Thymus (tissue), 11 donors: ENCODE measurements around the gene RGCC. TPM values are rescaled to one million over a fixed set of nuclear protein-coding genes. Genes with fewer than 3 reads are reported as not detected.
"Not testable (repeated sequence)": the region's sequence is repeated elsewhere in the genome, so short reads cannot be mapped to it uniquely, and the experiment has no call there.

ENCODE experiments used
- DNase-seq, 9 donors: peaks; one replicate each; pipeline ENCODE4 v3.0.0-alpha.2; 2013; ENCODE audit warnings: low spot score in 9 of 9, low read depth in 6 of 9, missing footprints in 1 of 9
- H3K27ac ChIP-seq, 2 donors: one replicate each; pipeline ENCODE4 v1.5.1; 2013; ENCODE audit warnings: control low read depth in 1 of 2, low read depth in 1 of 2, low read length in 1 of 2, mild to moderate bottlenecking in 1 of 2, moderate library complexity in 1 of 2
- H3K27me3 ChIP-seq, 2 donors: one replicate each; pipeline ENCODE4 v1.5.1; 2013; ENCODE audit warnings: low read length in 1 of 2; ENCODE audit not compliant: control insufficient read depth in 2 of 2, insufficient read depth in 1 of 2
- H3K36me3 ChIP-seq, 2 donors: one replicate each; pipeline ENCODE4 v1.5.1; 2013; ENCODE audit warnings: low read length in 1 of 2, mild to moderate bottlenecking in 1 of 2, moderate library complexity in 1 of 2; ENCODE audit not compliant: control insufficient read depth in 2 of 2, insufficient read depth in 2 of 2
- H3K4me1 ChIP-seq, 2 donors: one replicate each; pipeline ENCODE4 v1.5.1; 2013; ENCODE audit warnings: low read length in 2 of 2; ENCODE audit not compliant: control insufficient read depth in 2 of 2, insufficient read depth in 2 of 2
- H3K4me3 ChIP-seq, 2 donors: one replicate each; pipeline ENCODE4 v1.5.1; 2013; ENCODE audit warnings: low read length in 2 of 2, control low read depth in 1 of 2, mild to moderate bottlenecking in 1 of 2
- H3K9me3 ChIP-seq, 2 donors: one replicate each; pipeline ENCODE4 v1.5.1; 2013; ENCODE audit warnings: low read length in 1 of 2, mild to moderate bottlenecking in 1 of 2; ENCODE audit not compliant: control insufficient read depth in 2 of 2, insufficient read depth in 1 of 2
- WGBS: extraction: QIAGEN DNeasy Blood & Tissue Kit; methylation state at CpG from one replicate; pipeline ENCODE4 v1.1.7; 2013; 5-methylcytosine and 5-hydroxymethylcytosine counted together
- polyA plus RNA-seq: library from polyadenylated mRNA; stranded (reverse); fragments of 200-250 nt; gene quantifications from one replicate; pipeline ENCODE4 v1.2.3, GENCODE V29; 2013
- total RNA-seq: library from RNA; stranded (reverse); fragments of 120-200 nt; gene quantifications from one replicate; pipeline ENCODE4 v1.2.4, GENCODE V29; 2013
- donor health status: healthy.

RGCC gene
- total and polyA plus RNA-seq, 2 donors = 50.1 to 120 TPM

DNA sequence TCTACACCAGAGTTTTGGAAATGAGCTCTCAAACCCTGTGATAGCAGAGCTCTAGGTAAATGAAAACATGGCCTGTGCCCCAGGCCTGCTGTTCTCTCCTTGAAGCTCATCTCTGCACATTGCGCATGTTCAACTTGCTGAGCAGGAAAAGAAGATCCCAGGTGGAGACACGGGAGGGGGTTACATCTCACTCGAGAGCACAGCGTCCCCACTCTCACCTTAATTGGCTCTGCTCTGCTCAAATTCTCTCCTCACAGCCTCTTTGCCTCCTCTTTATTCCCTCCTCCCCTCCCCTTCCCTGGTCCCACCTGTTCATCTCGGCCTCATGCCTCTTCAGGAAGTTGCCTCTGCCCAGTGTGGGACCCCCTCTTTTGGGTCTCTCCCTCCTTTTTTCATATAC is 44.7 kb downstream of the RGCC start:
- H3K27me3 ChIP-seq = no peaks in the 10 kb centered on the region
- H3K9me3 ChIP-seq = peaks cover 0 to 5% of the 10 kb centered on the region in 2 donors
- WGBS = 46% methylated on average over 5 of the region's 5 CpGs
- no peak overlapping the region for H3K4me3 ChIP-seq
- peak overlapping the region; percentile 90 to 98 for H3K27ac ChIP-seq
- peak in 3 of 9 donors; percentile 44 to 70 (median 48) for DNase-seq
- peaks cover 0 to 2% of the 10 kb centered on the region in 2 donors for H3K36me3 ChIP-seq
- peaks cover 48 to 70% of the 10 kb centered on the region in 2 donors for H3K4me1 ChIP-seq

GRCh38 chr13:41502673-41503072 is 45.3 kb downstream of the RGCC start:
- no peak overlapping the region for H3K4me3 ChIP-seq
- 19% methylated on average over 9 of the region's 9 CpGs for WGBS
- peak; percentile 56 to 92 (median 81) for DNase-seq
- peaks cover 0 to 2% of the 10 kb centered on the region in 2 donors for H3K36me3 ChIP-seq
- H3K9me3 ChIP-seq = peaks cover 0 to 5% of the 10 kb centered on the region in 2 donors
- peaks cover 44 to 64% of the 10 kb centered on the region in 2 donors for H3K4me1 ChIP-seq
- H3K27me3 ChIP-seq = no peaks in the 10 kb centered on the region
- H3K27ac ChIP-seq = peak overlapping the region; percentile 53 to 98

GRCh38 chr13:41503356-41503755 is 46.0 kb downstream of the RGCC start:
- H3K36me3 ChIP-seq = peaks cover 0 to 2% of the 10 kb centered on the region in 2 donors
- DNase-seq = no peak
- H3K27me3 ChIP-seq = no peaks in the 10 kb centered on the region
- peaks cover 0 to 5% of the 10 kb centered on the region in 2 donors for H3K9me3 ChIP-seq
- WGBS = 64% methylated on average over 3 of the region's 3 CpGs
- peaks cover 44 to 60% of the 10 kb centered on the region in 2 donors for H3K4me1 ChIP-seq
- no peak overlapping the region for H3K4me3 ChIP-seq
- peak overlapping the region; percentile 64 to 98 for H3K27ac ChIP-seq

- peaks cover 39 to 47% of the 10 kb centered on the region in 2 donors for H3K4me1 ChIP-seq
- H3K9me3 ChIP-seq, H3K4me3 ChIP-seq, H3K27me3 ChIP-seq, DNase-seq, H3K36me3 ChIP-seq, H3K27ac ChIP-seq: not testable (repeated sequence)
These were observed 47.3 kb downstream of the RGCC start for GRCh38 chr13:41504657-41505056.

DNA sequence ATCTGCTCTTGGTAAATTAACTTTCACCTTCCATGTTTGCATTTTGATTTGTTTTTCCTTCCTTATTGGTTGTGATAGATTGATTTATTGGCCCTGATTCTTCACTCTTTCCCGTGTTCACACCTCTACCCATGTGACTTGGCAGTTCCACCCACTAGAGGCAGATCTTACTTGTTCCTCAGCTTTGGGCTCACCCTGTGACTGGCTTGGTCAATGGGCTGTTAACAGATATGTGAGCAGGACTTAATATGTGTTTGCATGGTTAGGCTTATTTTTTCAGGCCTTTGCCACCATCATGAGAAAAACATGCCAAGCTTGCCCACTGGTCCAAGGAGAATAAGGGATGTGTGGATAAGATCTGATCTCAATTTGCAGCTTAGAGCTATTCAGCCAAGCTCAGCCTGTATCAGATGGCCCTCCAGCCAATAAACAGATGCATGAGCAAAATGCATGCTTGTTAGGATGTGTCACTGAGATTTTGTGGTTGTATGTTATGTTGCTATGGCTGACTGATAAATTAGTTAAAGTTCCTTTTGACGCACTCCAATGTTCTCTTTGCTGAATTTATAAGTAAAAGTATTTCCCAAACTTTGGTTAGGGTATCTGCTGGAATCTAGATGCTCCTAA is 48.0 kb downstream of the RGCC start:
- H3K9me3 ChIP-seq = peaks cover 0 to 7% of the 10 kb centered on the region in 2 donors
- no peak overlapping the region for H3K27ac ChIP-seq
- peaks cover 33 to 41% of the 10 kb centered on the region in 2 donors for H3K4me1 ChIP-seq
- 100% methylated on average over 2 of the region's 2 CpGs for WGBS
- H3K27me3 ChIP-seq = no peaks in the 10 kb centered on the region
- no peak for DNase-seq
- H3K36me3 ChIP-seq = peaks cover 0 to 2% of the 10 kb centered on the region in 2 donors
- H3K4me3 ChIP-seq = no peak overlapping the region

DNA sequence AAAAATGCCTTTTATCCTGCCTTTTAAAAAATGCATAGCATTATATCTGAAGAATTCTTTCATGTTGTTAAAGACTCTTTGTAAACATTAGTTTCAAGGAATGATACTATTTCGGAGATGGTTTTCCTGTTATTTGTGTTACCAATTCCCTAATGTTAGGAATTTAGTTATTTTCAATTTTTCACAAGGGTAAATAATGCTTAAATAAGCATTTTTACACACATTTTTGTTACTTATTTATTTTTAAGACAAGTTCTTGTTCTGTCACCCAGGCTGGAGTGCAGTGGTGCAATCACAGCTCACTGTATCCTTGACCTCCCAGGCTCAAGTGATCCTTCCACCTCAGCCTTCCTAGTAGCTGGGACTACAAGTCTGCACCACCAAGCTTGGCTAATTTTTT is 49.0 kb downstream of the RGCC start:
- Histone ChIP-seq H3K4me3 (no peak overlapping the region), H3K36me3 (peaks cover 0 to 2% of the 10 kb centered on the region in 2 donors), H3K4me1 (peaks cover 23 to 31% of the 10 kb centered on the region in 2 donors), H3K27ac (no peak overlapping the region), H3K27me3 (no peaks in the 10 kb centered on the region), H3K9me3 (peaks cover 0 to 10% of the 10 kb centered on the region in 2 donors)
- DNase-seq = no peak
- WGBS = 99% methylated on average over 1 of the region's 1 CpG

DNA sequence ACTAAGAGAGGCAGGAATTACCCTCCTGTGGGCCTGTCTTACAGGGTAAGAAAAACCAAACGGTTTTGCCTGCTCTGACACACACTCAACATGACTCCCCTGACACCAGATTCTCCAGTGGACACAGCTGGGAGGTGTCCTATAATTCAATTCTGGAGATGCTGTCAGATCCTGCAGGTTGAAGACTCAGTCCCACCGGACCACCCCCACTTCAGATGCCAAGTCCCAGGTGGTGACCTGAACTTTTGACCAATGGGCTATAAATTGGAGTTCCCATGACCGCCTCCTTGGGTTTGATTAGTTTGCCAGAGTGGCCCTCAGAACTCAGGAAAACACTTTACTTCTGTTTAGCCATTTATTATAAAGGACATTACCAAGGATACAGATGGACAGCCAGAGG is 52.6 kb downstream of the RGCC start:
- no peaks in the 10 kb centered on the region for H3K27me3 ChIP-seq
- 95% methylated on average over 3 of the region's 3 CpGs for WGBS
- H3K4me3 ChIP-seq = no peak overlapping the region
- H3K27ac ChIP-seq = no peak overlapping the region
- no peaks in the 10 kb centered on the region for H3K36me3 ChIP-seq
- peaks cover 0 to 4% of the 10 kb centered on the region in 2 donors for H3K4me1 ChIP-seq
- no peak for DNase-seq
- peaks cover 0 to 4% of the 10 kb centered on the region in 2 donors for H3K9me3 ChIP-seq

- 96% methylated on average over 1 of the region's 1 CpG for WGBS
These were observed 54.5 kb downstream of the RGCC start for GRCh38 chr13:41511827-41512226.

GRCh38 chr13:41512441-41512840 is 55.1 kb downstream of the RGCC start:
- Histone ChIP-seq H3K9me3 (peaks cover 0 to 5% of the 10 kb centered on the region in 2 donors), H3K27ac (no peak overlapping the region), H3K36me3 (no peaks in the 10 kb centered on the region), H3K4me3 (no peak overlapping the region), H3K4me1 (peaks cover 0 to 2% of the 10 kb centered on the region in 2 donors), H3K27me3 (no peaks in the 10 kb centered on the region)
- WGBS = over 99% methylated on average over 9 of the region's 9 CpGs
- no peak for DNase-seq

More at GRCh38 chr13:41511827-41512226, 54.5 kb downstream of the RGCC start:
- Histone ChIP-seq H3K4me3 (no peak overlapping the region), H3K27me3 (no peaks in the 10 kb centered on the region), H3K9me3 (peaks cover 0 to 4% of the 10 kb centered on the region in 2 donors), H3K4me1 (no peaks in the 10 kb centered on the region), H3K27ac (no peak overlapping the region), H3K36me3 (no peaks in the 10 kb centered on the region)
- no peak for DNase-seq
